Measurements from ENCODE around the gene SSBP4.
A peak's percentile ranks its signal among the peaks of the same experiment; 100 is the strongest.

Gene SSBP4

GRCh38 chr19:18431351-18432197 is 12.4 kb downstream of the SSBP4 start (continued):
- TF ChIP-seq AEBP2 (tag by site-specific recombination; IDR thresholded peaks at IDR 0.05; ENCODE audit: borderline replicate concordance) = no peak
- TF ChIP-seq ZNF571 (tag by site-specific recombination; IDR thresholded peaks at IDR 0.05) = no peak
- TF ChIP-seq ZNF184 (tag by site-specific recombination; IDR thresholded peaks at IDR 0.05) = no peak
- no peak for TF ChIP-seq REPIN1 (tag by site-specific recombination; IDR thresholded peaks at IDR 0.05; ENCODE audit: low read depth)
- no peak for TF ChIP-seq MYNN (tag by site-specific recombination; IDR thresholded peaks at IDR 0.05; ENCODE audit: borderline replicate concordance)
- TF ChIP-seq BCL6B (tag by site-specific recombination; IDR thresholded peaks at IDR 0.05) = no peak
- TF ChIP-seq ZNF292 (tag by site-specific recombination; IDR thresholded peaks at IDR 0.05; ENCODE audit: borderline replicate concordance, low read depth) = no peak
- no peak for TF ChIP-seq ZBTB11 (tag by site-specific recombination; conservative IDR thresholded peaks at IDR 0.05; ENCODE audit: low read depth)
- TF ChIP-seq ZNF837 (tag by site-specific recombination; IDR thresholded peaks at IDR 0.05) = no peak
- TF ChIP-seq GFI1B (tag by site-specific recombination; IDR thresholded peaks at IDR 0.05) = no peak
- TF ChIP-seq ZNF112 (tag by site-specific recombination; IDR thresholded peaks at IDR 0.05) = no peak
- no peak for TF ChIP-seq ZNF621 (tag by site-specific recombination; IDR thresholded peaks at IDR 0.05)
- no peak for TF ChIP-seq OSR2 (tag by site-specific recombination; IDR thresholded peaks at IDR 0.05)
- TF ChIP-seq, protein P1, sequence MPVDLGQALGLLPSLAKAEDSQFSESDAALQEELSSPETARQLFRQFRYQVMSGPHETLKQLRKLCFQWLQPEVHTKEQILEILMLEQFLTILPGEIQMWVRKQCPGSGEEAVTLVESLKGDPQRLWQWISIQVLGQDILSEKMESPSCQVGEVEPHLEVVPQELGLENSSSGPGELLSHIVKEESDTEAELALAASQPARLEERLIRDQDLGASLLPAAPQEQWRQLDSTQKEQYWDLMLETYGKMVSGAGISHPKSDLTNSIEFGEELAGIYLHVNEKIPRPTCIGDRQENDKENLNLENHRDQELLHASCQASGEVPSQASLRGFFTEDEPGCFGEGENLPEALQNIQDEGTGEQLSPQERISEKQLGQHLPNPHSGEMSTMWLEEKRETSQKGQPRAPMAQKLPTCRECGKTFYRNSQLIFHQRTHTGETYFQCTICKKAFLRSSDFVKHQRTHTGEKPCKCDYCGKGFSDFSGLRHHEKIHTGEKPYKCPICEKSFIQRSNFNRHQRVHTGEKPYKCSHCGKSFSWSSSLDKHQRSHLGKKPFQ (tag by site-specific recombination; IDR thresholded peaks at IDR 0.05) = no peak
- TF ChIP-seq ZNF157 (tag by site-specific recombination; IDR thresholded peaks at IDR 0.05) = no peak
- TF ChIP-seq ZNF76 (tag by site-specific recombination; IDR thresholded peaks at IDR 0.05; ENCODE audit: borderline replicate concordance, low read depth) = peak; percentile 50; the same call in 1 of the 2 replicates
- TF ChIP-seq ZNF341 (tag by site-specific recombination; IDR thresholded peaks at IDR 0.05; ENCODE audit: low read depth) = no peak
- TF ChIP-seq ZNF521 (tag by site-specific recombination; IDR thresholded peaks at IDR 0.05) = no peak
- no peak for TF ChIP-seq ZNF510 (tag by site-specific recombination; IDR thresholded peaks at IDR 0.05; ENCODE audit: insufficient replicate concordance)
- TF ChIP-seq ZNF174 (tag by site-specific recombination; IDR thresholded peaks at IDR 0.05) = no peak
- no peak for TF ChIP-seq ZNF658 (tag by site-specific recombination; IDR thresholded peaks at IDR 0.05)
- TF ChIP-seq ZNF433 (tag by site-specific recombination; IDR thresholded peaks at IDR 0.05; ENCODE audit: low read depth) = no peak
- no peak for TF ChIP-seq ZNF114 (tag by site-specific recombination; IDR thresholded peaks at IDR 0.05)
- TF ChIP-seq SCRT1 (tag by site-specific recombination; IDR thresholded peaks at IDR 0.05; ENCODE audit: borderline replicate concordance) = no peak
- no peak for TF ChIP-seq ZNF544 (tag by site-specific recombination; IDR thresholded peaks at IDR 0.05)
- TF ChIP-seq, protein P2, sequence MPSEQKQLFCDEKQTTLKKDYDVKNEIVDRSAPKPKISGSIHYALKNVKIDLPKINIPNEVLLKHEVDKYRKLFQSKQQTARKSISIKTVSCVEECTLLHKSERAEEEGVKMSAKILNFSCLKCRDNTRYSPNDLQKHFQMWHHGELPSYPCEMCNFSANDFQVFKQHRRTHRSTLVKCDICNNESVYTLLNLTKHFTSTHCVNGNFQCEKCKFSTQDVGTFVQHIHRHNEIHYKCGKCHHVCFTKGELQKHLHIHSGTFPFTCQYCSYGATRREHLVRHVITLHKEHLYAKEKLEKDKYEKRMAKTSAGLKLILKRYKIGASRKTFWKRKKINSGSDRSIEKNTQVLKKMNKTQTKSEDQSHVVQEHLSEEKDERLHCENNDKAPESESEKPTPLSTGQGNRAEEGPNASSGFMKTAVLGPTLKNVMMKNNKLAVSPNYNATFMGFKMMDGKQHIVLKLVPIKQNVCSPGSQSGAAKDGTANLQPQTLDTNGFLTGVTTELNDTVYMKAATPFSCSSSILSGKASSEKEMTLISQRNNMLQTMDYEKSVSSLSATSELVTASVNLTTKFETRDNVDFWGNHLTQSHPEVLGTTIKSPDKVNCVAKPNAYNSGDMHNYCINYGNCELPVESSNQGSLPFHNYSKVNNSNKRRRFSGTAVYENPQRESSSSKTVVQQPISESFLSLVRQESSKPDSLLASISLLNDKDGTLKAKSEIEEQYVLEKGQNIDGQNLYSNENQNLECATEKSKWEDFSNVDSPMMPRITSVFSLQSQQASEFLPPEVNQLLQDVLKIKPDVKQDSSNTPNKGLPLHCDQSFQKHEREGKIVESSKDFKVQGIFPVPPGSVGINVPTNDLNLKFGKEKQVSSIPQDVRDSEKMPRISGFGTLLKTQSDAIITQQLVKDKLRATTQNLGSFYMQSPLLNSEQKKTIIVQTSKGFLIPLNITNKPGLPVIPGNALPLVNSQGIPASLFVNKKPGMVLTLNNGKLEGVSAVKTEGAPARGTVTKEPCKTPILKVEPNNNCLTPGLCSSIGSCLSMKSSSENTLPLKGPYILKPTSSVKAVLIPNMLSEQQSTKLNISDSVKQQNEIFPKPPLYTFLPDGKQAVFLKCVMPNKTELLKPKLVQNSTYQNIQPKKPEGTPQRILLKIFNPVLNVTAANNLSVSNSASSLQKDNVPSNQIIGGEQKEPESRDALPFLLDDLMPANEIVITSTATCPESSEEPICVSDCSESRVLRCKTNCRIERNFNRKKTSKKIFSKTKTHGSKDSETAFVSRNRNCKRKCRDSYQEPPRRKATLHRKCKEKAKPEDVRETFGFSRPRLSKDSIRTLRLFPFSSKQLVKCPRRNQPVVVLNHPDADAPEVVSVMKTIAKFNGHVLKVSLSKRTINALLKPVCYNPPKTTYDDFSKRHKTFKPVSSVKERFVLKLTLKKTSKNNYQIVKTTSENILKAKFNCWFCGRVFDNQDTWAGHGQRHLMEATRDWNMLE (tag by site-specific recombination; conservative IDR thresholded peaks at IDR 0.05; ENCODE audit: low read depth) = no peak
- no peak for TF ChIP-seq ZNF423 (tag by site-specific recombination; IDR thresholded peaks at IDR 0.05)
